Astrocyte of the cerebellum (primary cell): ENCODE results near the gene ATG10.
"Not testable (repeated sequence)": the region's sequence is repeated elsewhere in the genome, so short reads cannot be mapped to it uniquely, and the experiment has no call there.

Source experiments
- DNase-seq: peaks from one replicate; pipeline ENCODE4 v3.0.0-alpha.2; 2011; ENCODE audit warnings: low read depth
- H3K4me3 ChIP-seq: 2 replicates; pipeline ENCODE4 v1.5.1; 2011; ENCODE audit warnings: mild to moderate bottlenecking, low read depth, low read length, moderate library complexity
- in situ Hi-C: cut with HindIII; loops from 2 replicates; pipeline ENCODE4 v1.10.0; 2017; ENCODE audit warnings: low sequenced_read_pairs
- TF ChIP-seq, protein P1 (sequence below): IDR thresholded peaks from 2 replicates; pipeline ENCODE4 v1.5.1; 2012; ENCODE audit warnings: low read length, low read depth, moderate library complexity, mild to moderate bottlenecking; ENCODE audit errors: missing control alignments

Gene ATG10

DNA sequence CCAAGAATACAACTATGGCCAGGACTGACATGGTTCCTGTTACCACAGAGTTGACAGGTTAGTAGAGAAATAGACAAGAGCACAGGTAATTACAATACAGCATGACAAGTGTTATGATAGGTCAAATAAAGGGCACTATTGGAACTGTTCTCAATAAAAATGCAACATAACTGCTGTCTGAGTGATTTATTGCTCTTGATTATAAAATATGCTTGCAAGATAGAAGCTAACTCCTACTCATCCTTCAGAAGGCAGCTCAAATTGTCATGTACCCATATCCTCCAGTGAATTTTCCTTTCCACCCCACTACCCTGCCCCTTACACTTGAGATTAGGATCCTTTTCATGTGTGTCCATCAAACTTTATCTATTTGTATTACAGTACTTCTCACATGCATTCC is 35.1 kb upstream of the ATG10 start:
- TF ChIP-seq, protein P1, sequence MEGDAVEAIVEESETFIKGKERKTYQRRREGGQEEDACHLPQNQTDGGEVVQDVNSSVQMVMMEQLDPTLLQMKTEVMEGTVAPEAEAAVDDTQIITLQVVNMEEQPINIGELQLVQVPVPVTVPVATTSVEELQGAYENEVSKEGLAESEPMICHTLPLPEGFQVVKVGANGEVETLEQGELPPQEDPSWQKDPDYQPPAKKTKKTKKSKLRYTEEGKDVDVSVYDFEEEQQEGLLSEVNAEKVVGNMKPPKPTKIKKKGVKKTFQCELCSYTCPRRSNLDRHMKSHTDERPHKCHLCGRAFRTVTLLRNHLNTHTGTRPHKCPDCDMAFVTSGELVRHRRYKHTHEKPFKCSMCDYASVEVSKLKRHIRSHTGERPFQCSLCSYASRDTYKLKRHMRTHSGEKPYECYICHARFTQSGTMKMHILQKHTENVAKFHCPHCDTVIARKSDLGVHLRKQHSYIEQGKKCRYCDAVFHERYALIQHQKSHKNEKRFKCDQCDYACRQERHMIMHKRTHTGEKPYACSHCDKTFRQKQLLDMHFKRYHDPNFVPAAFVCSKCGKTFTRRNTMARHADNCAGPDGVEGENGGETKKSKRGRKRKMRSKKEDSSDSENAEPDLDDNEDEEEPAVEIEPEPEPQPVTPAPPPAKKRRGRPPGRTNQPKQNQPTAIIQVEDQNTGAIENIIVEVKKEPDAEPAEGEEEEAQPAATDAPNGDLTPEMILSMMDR: no peak
- no peak for DNase-seq
- H3K4me3 ChIP-seq: no peak overlapping the region
- in situ Hi-C loops: loop anchor here (5.0 kb wide), 2 partner anchors 49 to 56 kb away; no protein-coding TSS in a partner anchor

DNA sequence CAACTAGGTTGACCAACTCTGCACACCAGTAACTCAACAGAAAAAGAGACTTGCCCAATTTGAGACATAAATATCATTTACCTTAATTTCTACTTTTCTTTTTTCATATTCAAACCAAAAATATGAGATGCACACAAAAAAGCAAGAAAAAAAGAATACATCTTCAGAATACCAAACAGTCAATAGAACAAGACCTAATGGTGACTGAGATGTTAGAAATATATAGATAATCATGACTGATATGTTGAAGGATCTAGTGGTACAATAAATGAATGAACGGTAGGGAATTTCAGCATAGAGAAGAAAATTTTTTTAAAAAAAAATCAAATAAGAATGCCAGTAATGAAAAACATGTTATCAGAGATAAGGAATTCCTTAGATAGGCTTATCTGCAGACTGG is 29.1 kb upstream of the ATG10 start:
- TF ChIP-seq, protein P1: no peak
- in situ Hi-C loops: no loop called here
- H3K4me3 ChIP-seq: no peak overlapping the region
- no peak for DNase-seq

DNA sequence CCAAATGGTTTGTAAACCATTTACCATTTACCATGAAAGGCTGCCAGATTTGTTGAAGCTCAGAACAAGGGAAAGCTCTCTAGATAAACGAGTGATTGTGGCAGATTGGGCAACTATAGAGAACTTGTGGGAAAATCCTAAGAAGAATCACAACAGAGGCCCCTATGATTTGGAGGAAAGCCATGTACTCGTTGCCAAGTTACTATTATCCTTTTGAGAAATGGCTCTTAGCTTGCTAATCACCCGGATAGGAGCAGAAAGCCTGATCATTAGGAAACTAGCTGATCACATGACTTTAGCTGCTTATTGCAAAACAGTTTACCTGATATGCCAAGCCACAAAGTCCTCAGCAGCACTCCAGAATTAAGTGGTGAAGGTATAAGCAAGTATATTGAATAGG is 23.5 kb upstream of the ATG10 start:
- H3K4me3 ChIP-seq: no peak overlapping the region
- in situ Hi-C loops: no loop called here
- DNase-seq: peak; percentile 58
- TF ChIP-seq, protein P1: no peak

DNA sequence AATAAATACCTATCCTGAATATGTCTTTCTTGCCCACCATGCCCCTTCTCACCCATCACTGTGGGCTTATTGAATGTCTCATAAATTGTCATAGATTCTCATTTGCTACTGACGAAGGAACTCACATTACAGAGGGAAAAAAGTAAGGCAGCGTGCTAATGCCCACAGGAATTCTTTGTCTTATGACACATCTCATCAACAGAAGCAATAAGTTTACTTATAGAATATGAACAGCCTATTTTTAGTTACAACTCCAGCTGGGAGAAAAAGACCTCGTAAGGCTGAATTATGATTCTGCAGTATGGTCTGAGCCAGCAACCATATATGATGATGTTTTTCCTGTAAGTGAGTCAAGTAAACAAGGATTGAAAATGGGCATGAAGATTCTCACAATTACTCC is 22.4 kb upstream of the ATG10 start:
- TF ChIP-seq, protein P1: no peak
- no peak overlapping the region for H3K4me3 ChIP-seq
- in situ Hi-C loops: no loop called here
- DNase-seq: no peak

DNA sequence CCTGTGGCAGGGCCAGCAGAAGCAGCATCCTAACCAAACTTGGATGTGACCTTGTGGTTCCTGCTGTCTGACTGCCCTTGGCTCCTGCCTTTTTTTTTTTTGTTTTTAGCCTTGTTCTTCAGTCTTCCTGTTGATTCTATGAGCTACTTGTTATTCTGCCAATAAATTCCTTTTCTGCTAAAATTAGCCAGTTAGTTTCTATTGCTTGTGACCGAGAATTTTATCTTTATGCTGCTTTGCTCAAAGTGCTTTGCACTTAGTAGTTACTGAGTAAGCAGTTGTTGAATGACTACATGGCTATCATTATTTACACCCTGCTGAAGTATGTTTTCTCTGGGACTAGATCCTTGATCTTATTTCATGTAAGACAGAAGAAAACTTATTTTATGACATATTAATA is 20.8 kb upstream of the ATG10 start:
- H3K4me3 ChIP-seq: no peak overlapping the region
- in situ Hi-C loops: no loop called here
- DNase-seq: no peak
- TF ChIP-seq, protein P1: no peak

DNA sequence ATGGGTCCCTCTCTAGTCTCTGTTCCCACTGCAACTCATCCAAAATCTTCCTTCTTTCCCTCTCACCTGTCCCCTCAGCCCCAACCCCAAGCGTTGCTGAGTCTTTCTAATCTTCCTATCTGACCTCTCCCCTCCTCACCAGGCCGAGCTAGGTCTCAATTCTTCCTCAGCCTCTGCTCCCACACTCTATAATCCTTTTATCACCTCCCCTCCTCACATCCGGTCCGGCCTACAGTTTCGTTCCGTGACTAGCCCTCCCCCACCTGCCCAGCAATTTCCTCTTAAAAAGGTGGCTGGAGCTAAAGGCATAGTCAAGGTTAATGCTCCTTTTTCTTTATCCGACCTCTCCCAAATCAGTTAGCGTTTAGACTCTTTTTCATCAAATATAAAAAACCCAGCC is 17.0 kb upstream of the ATG10 start:
- DNase-seq, H3K4me3 ChIP-seq, in situ Hi-C loops: not testable (repeated sequence)

DNA sequence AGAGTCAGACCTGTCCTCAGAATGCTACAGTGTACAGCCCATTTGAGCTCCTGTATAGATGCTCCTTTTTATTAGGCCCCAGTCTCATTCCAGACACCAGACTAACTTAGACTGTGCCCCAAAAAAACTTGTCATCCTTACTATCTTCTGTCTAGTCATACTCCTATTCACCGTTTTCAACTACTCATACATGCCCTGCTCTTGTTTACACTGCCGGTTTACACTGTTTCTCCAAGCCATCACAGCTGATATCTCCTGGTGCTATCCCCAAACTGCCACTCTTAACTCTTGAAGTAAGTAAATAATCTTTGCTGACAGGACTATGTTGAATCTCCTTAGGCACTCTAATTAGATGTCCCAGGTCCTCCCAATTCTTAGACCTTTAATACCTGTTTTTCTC is 13.7 kb upstream of the ATG10 start:
- H3K4me3 ChIP-seq, DNase-seq, in situ Hi-C loops: not testable (repeated sequence)
